DND-41 (cell line): ENCODE measurements around the gene COG5.

Experiments used
- ATAC-seq: fragments of 200-7000 bp; cut with Tn5 transposase; 3 replicates; pipeline ENCODE4 v1.9.1; 2021; ENCODE audit warnings: low read depth; ENCODE audit not compliant: insufficient read depth
- DNase-seq: peaks from one replicate; pipeline ENCODE4 v3.0.0-alpha.2; 2020
- H2AFZ ChIP-seq: 2 replicates; pipeline ENCODE4 v1.6.0; 2012; ENCODE audit warnings: low read depth, low read length
- H3K27ac ChIP-seq: 2 replicates; pipeline ENCODE4 v1.5.1; 2012; ENCODE audit warnings: low read length, inconsistent platforms
- H3K27me3 ChIP-seq: fragments of 200-600 bp; sonication (generic); 2 replicates; pipeline ENCODE4 v1.6.0; 2012; ENCODE audit warnings: low read length, mild to moderate bottlenecking, inconsistent platforms; ENCODE audit not compliant: insufficient read depth, poor library complexity
- H3K36me3 ChIP-seq: 2 replicates; pipeline ENCODE4 v1.5.1; 2012; ENCODE audit warnings: low read length, inconsistent platforms; ENCODE audit not compliant: insufficient read depth
- H3K4me1 ChIP-seq: 2 replicates; pipeline ENCODE4 v1.5.1; 2012; ENCODE audit warnings: mild to moderate bottlenecking, low read length; ENCODE audit not compliant: insufficient read depth
- H3K4me2 ChIP-seq: 2 replicates; pipeline ENCODE4 v1.6.0; 2012; ENCODE audit warnings: mild to moderate bottlenecking, moderate library complexity, low read length, inconsistent platforms; ENCODE audit not compliant: insufficient read depth
- H3K4me3 ChIP-seq, 2 experiments: fragments of 200-600 bp in 1 of 2; shearing (Covaris generic) in 1 of 2; 2 replicates each; pipeline ENCODE4 v1.5.1; 2012 to 2016; ENCODE audit warnings: inconsistent platforms in 2 of 2, low read length in 2 of 2, mild to moderate bottlenecking in 2 of 2, low read depth in 1 of 2, moderate library complexity in 1 of 2
- H3K79me2 ChIP-seq: 2 replicates; pipeline ENCODE4 v1.6.0; 2012; ENCODE audit warnings: low read length, inconsistent platforms; ENCODE audit not compliant: insufficient read depth
- H3K9ac ChIP-seq: 2 replicates; pipeline ENCODE4 v1.6.0; 2012; ENCODE audit warnings: low read depth, mild to moderate bottlenecking, inconsistent platforms, low read length, moderate library complexity
- H3K9me3 ChIP-seq: 2 replicates; pipeline ENCODE4 v1.5.1; 2012; ENCODE audit warnings: low read length, moderate library complexity, mild to moderate bottlenecking, inconsistent platforms; ENCODE audit not compliant: insufficient read depth, severe bottlenecking
- H4K20me1 ChIP-seq: 2 replicates; pipeline ENCODE4 v1.6.0; 2012; ENCODE audit warnings: low read length; ENCODE audit not compliant: insufficient read depth
- CTCF ChIP-seq: IDR thresholded peaks from 2 replicates; pipeline ENCODE4 v1.5.1; 2012; ENCODE audit warnings: borderline replicate concordance, low read length, moderate library complexity, mild to moderate bottlenecking; ENCODE audit not compliant: poor library complexity, severe bottlenecking; ENCODE audit errors: extremely low read depth
- EZH2 ChIP-seq: IDR thresholded peaks from 3 replicates; pipeline ENCODE4 v1.6.1; 2012; ENCODE audit warnings: borderline replicate concordance, low read depth, mild to moderate bottlenecking, moderate library complexity, low read length, inconsistent platforms; ENCODE audit not compliant: severe bottlenecking

The COG5 gene

GRCh38 chr7:107194052-107194451, 369.7 kb downstream of the COG5 start:
- DNase-seq: no peak

DNA sequence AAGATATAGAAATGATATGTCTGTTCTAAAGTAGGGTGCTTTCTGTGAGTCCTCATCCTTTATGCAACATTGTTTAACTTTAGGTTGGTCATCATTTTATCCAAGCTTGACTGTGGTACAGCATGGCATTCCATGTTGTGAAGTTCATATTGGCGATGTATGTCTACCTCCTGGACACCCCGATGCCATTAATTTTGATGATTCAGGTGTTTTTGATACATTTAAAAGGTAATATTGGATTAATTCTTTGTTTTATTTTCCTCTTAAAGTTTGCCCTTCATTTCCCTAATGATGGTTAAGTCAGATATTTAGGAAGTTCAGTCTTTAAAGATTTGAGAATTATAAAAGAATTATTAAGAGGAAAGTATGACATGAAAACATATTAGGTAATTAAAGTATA, 373.6 kb downstream of the COG5 start:
- Histone ChIP-seq H3K4me3 (no peak overlapping the region), H3K9me3 (no peaks in the 10 kb centered on the region), H3K27ac (no peak overlapping the region), H3K9ac (no peak overlapping the region), H3K36me3 (peaks cover 82% of the 10 kb centered on the region), H3K79me2 (no peaks in the 10 kb centered on the region), H3K27me3 (no peaks in the 10 kb centered on the region), H3K4me2 (no peak overlapping the region), H3K4me1 (no peaks in the 10 kb centered on the region), H4K20me1 (peaks cover 2% of the 10 kb centered on the region; the same call in 1 of the 2 replicates), H2AFZ (no peak overlapping the region)
- TF ChIP-seq EZH2: no peak
- TF ChIP-seq CTCF: no peak
- no peak for DNase-seq
- ATAC-seq: no peak

More at GRCh38 chr7:107194052-107194451, 369.7 kb downstream of the COG5 start:
- Histone ChIP-seq H3K9me3 (no peaks in the 10 kb centered on the region), H3K4me3 (no peak overlapping the region), H3K79me2 (no peaks in the 10 kb centered on the region), H3K27ac (no peak overlapping the region), H4K20me1 (no peaks in the 10 kb centered on the region), H3K36me3 (peaks cover 82% of the 10 kb centered on the region), H3K27me3 (no peaks in the 10 kb centered on the region), H3K4me1 (no peaks in the 10 kb centered on the region), H3K9ac (no peak overlapping the region), H3K4me2 (no peak overlapping the region), H2AFZ (no peak overlapping the region)
- TF ChIP-seq CTCF: no peak
- no peak for TF ChIP-seq EZH2
- no peak for ATAC-seq

- Histone ChIP-seq H3K79me2 (peaks cover 2% of the 10 kb centered on the region; the same call in 1 of the 2 replicates), H3K4me2 (no peak overlapping the region), H2AFZ (no peak overlapping the region), H3K4me1 (no peaks in the 10 kb centered on the region), H3K27ac (no peak overlapping the region), H3K27me3 (no peaks in the 10 kb centered on the region), H3K9me3 (no peaks in the 10 kb centered on the region), H4K20me1 (peaks cover 2% of the 10 kb centered on the region; the same call in 1 of the 2 replicates), H3K9ac (no peak overlapping the region), H3K4me3 (no peak overlapping the region), H3K36me3 (peaks cover 90% of the 10 kb centered on the region)
- ATAC-seq (no peak), DNase-seq (no peak)
- TF ChIP-seq CTCF (no peak), EZH2 (no peak)
These were observed 375.9 kb downstream of the COG5 start for GRCh38 chr7:107187774-107188173.

DNA sequence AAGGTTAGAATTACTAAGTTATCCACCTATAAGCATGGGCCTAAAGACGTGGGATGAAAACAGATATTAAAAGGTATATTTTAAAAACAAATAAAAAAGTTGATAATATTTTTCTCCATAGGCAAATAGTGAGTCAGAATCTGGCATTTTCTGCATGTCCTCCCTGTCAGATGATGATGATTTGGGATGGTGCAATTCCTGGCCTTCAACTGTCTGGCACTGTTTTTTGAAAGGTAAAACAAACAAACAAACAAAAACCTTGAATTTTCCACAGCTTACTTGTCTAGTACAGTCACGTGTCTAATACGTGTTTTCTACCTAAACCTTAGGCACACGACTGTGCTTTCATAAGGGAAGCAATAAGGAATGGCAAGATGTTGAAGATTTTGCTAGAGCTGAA, 377.5 kb downstream of the COG5 start:
- Histone ChIP-seq H3K27ac (no peak overlapping the region), H4K20me1 (peaks cover 2% of the 10 kb centered on the region; the same call in 1 of the 2 replicates), H3K36me3 (peaks cover 88% of the 10 kb centered on the region), H3K4me3 (no peak overlapping the region), H3K9me3 (no peaks in the 10 kb centered on the region), H3K4me2 (no peak overlapping the region), H3K9ac (no peak overlapping the region), H3K4me1 (no peaks in the 10 kb centered on the region), H3K27me3 (no peaks in the 10 kb centered on the region), H2AFZ (no peak overlapping the region), H3K79me2 (peaks cover 2% of the 10 kb centered on the region; the same call in 1 of the 2 replicates)
- DNase-seq (no peak), ATAC-seq (no peak)
- TF ChIP-seq CTCF: no peak
- no peak for TF ChIP-seq EZH2
